Measurements from ENCODE around the gene TENM4.

The TENM4 gene

DNA sequence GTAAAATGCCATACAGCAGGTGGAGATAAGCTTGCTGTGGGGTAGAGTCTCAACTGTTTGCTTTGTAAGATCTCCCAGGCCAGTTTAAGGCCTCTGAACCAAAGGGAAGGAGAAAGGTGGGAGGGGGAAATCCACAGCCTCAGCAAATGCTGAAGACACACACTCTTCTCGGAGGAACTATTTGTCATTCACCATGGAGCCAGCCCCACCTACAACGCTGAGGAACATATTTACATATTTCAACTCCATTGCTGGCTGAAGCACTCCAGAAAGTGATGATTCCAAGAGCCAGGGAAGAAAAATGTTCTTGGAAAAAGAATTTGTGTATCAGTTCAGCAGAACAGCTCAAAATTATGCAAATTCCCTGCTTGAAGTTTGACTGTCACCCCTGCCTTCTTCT is 6.5 kb downstream of the TENM4 start:
- H2AFZ ChIP-seq (ENCODE audit: low read length, unreplicated experiment) = no peak overlapping the region
- no peak overlapping the region for H3K27ac ChIP-seq (ENCODE audit: low read depth, low read length)
- H3K4me1 ChIP-seq (ENCODE audit: control insufficient read depth, insufficient read depth, low read length, unreplicated experiment) = peaks cover 5% of the 10 kb centered on the region
- H3K79me2 ChIP-seq (ENCODE audit: control insufficient read depth, insufficient read depth, low read length, unreplicated experiment) = no peaks in the 10 kb centered on the region
- H3K36me3 ChIP-seq (ENCODE audit: insufficient read depth, low read length) = no peaks in the 10 kb centered on the region
- H3K4me3 ChIP-seq (ENCODE audit: low read depth, low read length) = no peak overlapping the region
- peaks cover 36% of the 10 kb centered on the region for H3K27me3 ChIP-seq (ENCODE audit: insufficient read depth, low read length)

- H3K4me1 ChIP-seq (ENCODE audit: control insufficient read depth, insufficient read depth, low read length, unreplicated experiment) = peaks cover 5% of the 10 kb centered on the region
- no peak overlapping the region for H3K4me3 ChIP-seq (ENCODE audit: low read depth, low read length)
- no peak overlapping the region for H2AFZ ChIP-seq (ENCODE audit: low read length, unreplicated experiment)
- H3K27ac ChIP-seq (ENCODE audit: low read depth, low read length) = no peak overlapping the region
- H3K36me3 ChIP-seq (ENCODE audit: insufficient read depth, low read length) = no peaks in the 10 kb centered on the region
- peaks cover 15% of the 10 kb centered on the region for H3K27me3 ChIP-seq (ENCODE audit: insufficient read depth, low read length)
- no peaks in the 10 kb centered on the region for H3K79me2 ChIP-seq (ENCODE audit: control insufficient read depth, insufficient read depth, low read length, unreplicated experiment)
Measured at GRCh38 chr11:79432138-79432537, 8.7 kb downstream of the TENM4 start.

- no peak overlapping the region for H3K4me3 ChIP-seq (ENCODE audit: low read depth, low read length)
- H3K27me3 ChIP-seq (ENCODE audit: insufficient read depth, low read length) = peaks cover 9% of the 10 kb centered on the region
- H3K79me2 ChIP-seq (ENCODE audit: control insufficient read depth, insufficient read depth, low read length, unreplicated experiment) = no peaks in the 10 kb centered on the region
- H3K27ac ChIP-seq (ENCODE audit: low read depth, low read length) = no peak overlapping the region
- H3K4me1 ChIP-seq (ENCODE audit: control insufficient read depth, insufficient read depth, low read length, unreplicated experiment) = peaks cover 5% of the 10 kb centered on the region
- H3K36me3 ChIP-seq (ENCODE audit: insufficient read depth, low read length) = no peaks in the 10 kb centered on the region
- no peak overlapping the region for H2AFZ ChIP-seq (ENCODE audit: low read length, unreplicated experiment)
Measured at GRCh38 chr11:79431535-79431934, 9.3 kb downstream of the TENM4 start.

- no peak overlapping the region for H3K4me3 ChIP-seq (ENCODE audit: low read depth, low read length)
- H3K36me3 ChIP-seq (ENCODE audit: insufficient read depth, low read length) = no peaks in the 10 kb centered on the region
- no peak overlapping the region for H2AFZ ChIP-seq (ENCODE audit: low read length, unreplicated experiment)
- no peaks in the 10 kb centered on the region for H3K79me2 ChIP-seq (ENCODE audit: control insufficient read depth, insufficient read depth, low read length, unreplicated experiment)
- no peak overlapping the region for H3K27ac ChIP-seq (ENCODE audit: low read depth, low read length)
- H3K27me3 ChIP-seq (ENCODE audit: insufficient read depth, low read length) = no peaks in the 10 kb centered on the region
- peaks cover 5% of the 10 kb centered on the region for H3K4me1 ChIP-seq (ENCODE audit: control insufficient read depth, insufficient read depth, low read length, unreplicated experiment)
Measured at GRCh38 chr11:79430280-79430679, 10.6 kb downstream of the TENM4 start.

DNA sequence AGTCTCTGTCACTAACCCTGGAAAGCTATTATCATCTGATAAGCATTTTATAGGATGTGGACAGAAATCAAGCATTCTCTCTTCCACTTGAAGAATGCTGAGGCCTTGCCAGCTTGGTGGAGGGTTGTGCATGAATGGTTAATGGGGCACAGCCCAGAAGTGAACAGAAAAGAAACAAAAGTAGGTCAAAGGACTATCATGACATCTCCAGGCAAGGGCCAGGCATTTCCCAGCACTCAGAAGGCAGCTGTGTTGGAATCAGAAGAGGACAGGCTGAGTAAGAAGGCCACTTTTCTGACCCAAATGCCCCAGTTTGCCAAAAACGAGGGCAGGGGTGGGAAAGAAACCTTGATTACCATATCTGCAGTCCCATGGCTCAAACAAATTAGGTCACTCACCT is 12.4 kb downstream of the TENM4 start:
- Histone ChIP-seq H3K4me1 (ENCODE audit: control insufficient read depth, insufficient read depth, low read length, unreplicated experiment) (peaks cover 5% of the 10 kb centered on the region), H3K27me3 (ENCODE audit: insufficient read depth, low read length) (no peaks in the 10 kb centered on the region), H3K27ac (ENCODE audit: low read depth, low read length) (no peak overlapping the region), H2AFZ (ENCODE audit: low read length, unreplicated experiment) (no peak overlapping the region), H3K79me2 (ENCODE audit: control insufficient read depth, insufficient read depth, low read length, unreplicated experiment) (no peaks in the 10 kb centered on the region), H3K36me3 (ENCODE audit: insufficient read depth, low read length) (no peaks in the 10 kb centered on the region), H3K4me3 (ENCODE audit: low read depth, low read length) (no peak overlapping the region)

- no peak overlapping the region for H3K4me3 ChIP-seq (ENCODE audit: low read depth, low read length)
- no peaks in the 10 kb centered on the region for H3K36me3 ChIP-seq (ENCODE audit: insufficient read depth, low read length)
- H3K27me3 ChIP-seq (ENCODE audit: insufficient read depth, low read length) = no peaks in the 10 kb centered on the region
- H3K79me2 ChIP-seq (ENCODE audit: control insufficient read depth, insufficient read depth, low read length, unreplicated experiment) = no peaks in the 10 kb centered on the region
- peaks cover 5% of the 10 kb centered on the region for H3K4me1 ChIP-seq (ENCODE audit: control insufficient read depth, insufficient read depth, low read length, unreplicated experiment)
- no peak overlapping the region for H2AFZ ChIP-seq (ENCODE audit: low read length, unreplicated experiment)
- no peak overlapping the region for H3K27ac ChIP-seq (ENCODE audit: low read depth, low read length)
Measured at GRCh38 chr11:79427611-79428327, 13.1 kb downstream of the TENM4 start.

DNA sequence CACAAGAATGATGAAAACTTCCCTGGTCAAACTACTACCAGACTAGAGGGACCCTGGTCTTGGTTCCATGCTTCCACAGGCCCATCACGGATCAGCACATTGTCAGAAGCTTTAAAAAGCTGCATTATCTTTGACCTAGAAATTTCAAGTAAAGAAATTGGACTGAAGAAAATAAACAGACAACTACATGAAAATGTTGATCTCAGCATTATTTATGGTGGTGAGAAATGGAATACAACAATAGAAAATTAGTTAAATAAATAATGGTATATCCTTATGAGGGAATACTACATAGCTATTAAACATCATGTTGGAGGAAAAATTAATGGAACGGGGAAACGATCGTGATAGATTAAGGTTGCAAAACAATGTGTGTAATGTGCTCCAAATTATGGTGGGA is 13.7 kb downstream of the TENM4 start:
- H3K4me1 ChIP-seq (ENCODE audit: control insufficient read depth, insufficient read depth, low read length, unreplicated experiment) = peaks cover 5% of the 10 kb centered on the region
- no peaks in the 10 kb centered on the region for H3K79me2 ChIP-seq (ENCODE audit: control insufficient read depth, insufficient read depth, low read length, unreplicated experiment)
- H2AFZ ChIP-seq (ENCODE audit: low read length, unreplicated experiment) = no peak overlapping the region
- H3K27me3 ChIP-seq (ENCODE audit: insufficient read depth, low read length) = no peaks in the 10 kb centered on the region
- H3K27ac ChIP-seq (ENCODE audit: low read depth, low read length) = no peak overlapping the region
- no peak overlapping the region for H3K4me3 ChIP-seq (ENCODE audit: low read depth, low read length)
- H3K36me3 ChIP-seq (ENCODE audit: insufficient read depth, low read length) = no peaks in the 10 kb centered on the region

GRCh38 chr11:79425463-79425862 is 15.4 kb downstream of the TENM4 start:
- no peak overlapping the region for H3K27ac ChIP-seq (ENCODE audit: low read depth, low read length)
- no peaks in the 10 kb centered on the region for H3K36me3 ChIP-seq (ENCODE audit: insufficient read depth, low read length)
- no peaks in the 10 kb centered on the region for H3K27me3 ChIP-seq (ENCODE audit: insufficient read depth, low read length)
- H3K4me1 ChIP-seq (ENCODE audit: control insufficient read depth, insufficient read depth, low read length, unreplicated experiment) = no peaks in the 10 kb centered on the region
- H3K4me3 ChIP-seq (ENCODE audit: low read depth, low read length) = no peak overlapping the region
- no peak overlapping the region for H2AFZ ChIP-seq (ENCODE audit: low read length, unreplicated experiment)
- no peaks in the 10 kb centered on the region for H3K79me2 ChIP-seq (ENCODE audit: control insufficient read depth, insufficient read depth, low read length, unreplicated experiment)

DNA sequence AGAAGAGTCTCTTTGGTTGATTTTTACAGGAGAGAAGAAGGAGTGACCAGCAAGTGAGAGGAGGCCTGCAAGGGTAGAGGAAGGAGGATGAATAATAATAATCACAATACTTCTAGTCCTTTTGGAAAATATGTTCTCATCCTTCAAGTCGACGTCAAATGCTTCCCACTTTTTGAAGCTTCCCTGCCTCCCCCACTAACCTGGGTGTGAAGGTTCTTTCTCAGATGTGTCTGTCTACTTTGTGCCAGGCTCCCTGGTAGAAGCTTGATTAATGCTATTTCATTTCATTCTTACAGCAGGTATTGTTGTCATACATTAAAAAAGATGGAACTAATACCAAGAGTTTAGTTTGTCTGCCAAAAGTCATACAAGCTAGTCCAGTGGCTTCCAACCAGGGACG is 17.1 kb downstream of the TENM4 start:
- H3K36me3 ChIP-seq (ENCODE audit: insufficient read depth, low read length) = no peaks in the 10 kb centered on the region
- no peaks in the 10 kb centered on the region for H3K79me2 ChIP-seq (ENCODE audit: control insufficient read depth, insufficient read depth, low read length, unreplicated experiment)
- no peaks in the 10 kb centered on the region for H3K4me1 ChIP-seq (ENCODE audit: control insufficient read depth, insufficient read depth, low read length, unreplicated experiment)
- no peak overlapping the region for H2AFZ ChIP-seq (ENCODE audit: low read length, unreplicated experiment)
- no peak overlapping the region for H3K27ac ChIP-seq (ENCODE audit: low read depth, low read length)
- no peak overlapping the region for H3K4me3 ChIP-seq (ENCODE audit: low read depth, low read length)
- H3K27me3 ChIP-seq (ENCODE audit: insufficient read depth, low read length) = no peaks in the 10 kb centered on the region

DNA sequence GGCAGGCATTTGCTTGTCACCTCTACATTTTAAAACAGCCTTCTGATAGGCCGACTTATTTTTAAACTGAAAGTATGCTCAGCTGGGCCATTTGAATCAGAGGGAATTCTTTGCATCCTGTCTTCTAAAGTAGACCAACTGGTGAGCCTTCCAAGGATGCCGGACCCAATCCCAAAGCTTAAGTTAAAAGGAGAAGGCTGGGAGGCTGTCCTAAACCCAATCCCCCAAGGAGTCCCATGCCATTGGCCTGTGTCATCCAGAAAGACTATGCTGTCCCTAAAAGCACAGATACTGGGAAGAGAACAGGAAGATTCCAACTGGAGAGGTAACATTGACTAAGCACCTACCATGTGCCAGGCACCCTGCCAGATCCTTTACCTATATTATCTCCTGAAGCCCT is 18.0 kb downstream of the TENM4 start:
- no peaks in the 10 kb centered on the region for H3K79me2 ChIP-seq (ENCODE audit: control insufficient read depth, insufficient read depth, low read length, unreplicated experiment)
- no peaks in the 10 kb centered on the region for H3K36me3 ChIP-seq (ENCODE audit: insufficient read depth, low read length)
- H3K27ac ChIP-seq (ENCODE audit: low read depth, low read length) = no peak overlapping the region
- H3K4me3 ChIP-seq (ENCODE audit: low read depth, low read length) = no peak overlapping the region
- H3K4me1 ChIP-seq (ENCODE audit: control insufficient read depth, insufficient read depth, low read length, unreplicated experiment) = no peaks in the 10 kb centered on the region
- H3K27me3 ChIP-seq (ENCODE audit: insufficient read depth, low read length) = no peaks in the 10 kb centered on the region
- H2AFZ ChIP-seq (ENCODE audit: low read length, unreplicated experiment) = no peak overlapping the region

DNA sequence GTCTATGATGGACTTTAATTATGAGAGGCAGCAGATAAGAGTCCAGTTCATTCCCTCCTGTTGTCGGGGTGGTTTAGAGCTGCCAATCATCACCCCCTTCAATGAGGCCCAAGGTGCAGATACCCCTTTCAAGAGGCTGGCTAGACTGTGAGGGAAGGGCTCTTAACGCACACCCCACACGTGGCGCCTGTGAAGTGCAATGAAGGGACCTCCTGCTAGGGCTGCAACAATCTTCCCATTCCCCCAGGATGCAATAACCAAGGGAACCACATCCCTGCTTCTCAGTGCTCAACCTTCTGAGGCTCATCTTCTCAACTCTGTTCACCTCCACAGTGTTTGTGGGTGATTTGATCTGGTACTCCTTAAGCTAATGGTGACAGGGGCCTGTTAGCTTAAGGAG is 19.0 kb downstream of the TENM4 start:
- Histone ChIP-seq H3K36me3 (ENCODE audit: insufficient read depth, low read length) (no peaks in the 10 kb centered on the region), H3K4me3 (ENCODE audit: low read depth, low read length) (no peak overlapping the region), H3K27ac (ENCODE audit: low read depth, low read length) (no peak overlapping the region), H2AFZ (ENCODE audit: low read length, unreplicated experiment) (no peak overlapping the region), H3K79me2 (ENCODE audit: control insufficient read depth, insufficient read depth, low read length, unreplicated experiment) (no peaks in the 10 kb centered on the region), H3K27me3 (ENCODE audit: insufficient read depth, low read length) (no peaks in the 10 kb centered on the region), H3K4me1 (ENCODE audit: control insufficient read depth, insufficient read depth, low read length, unreplicated experiment) (no peaks in the 10 kb centered on the region)
